HG02885 (cell line): Measurements from ENCODE around the gene KAT6B.
"Not testable (repeated sequence)": the region's sequence is repeated elsewhere in the genome, so short reads cannot be mapped to it uniquely, and the experiment has no call there.

Source experiments
- ATAC-seq: cut with Tn5 transposase; IDR thresholded peaks from one replicate; pipeline ENCODE4 v1.9.1; 2021; ENCODE audit warnings: mild to moderate bottlenecking; ENCODE audit not compliant: unreplicated experiment, poor library complexity

The KAT6B gene

DNA sequence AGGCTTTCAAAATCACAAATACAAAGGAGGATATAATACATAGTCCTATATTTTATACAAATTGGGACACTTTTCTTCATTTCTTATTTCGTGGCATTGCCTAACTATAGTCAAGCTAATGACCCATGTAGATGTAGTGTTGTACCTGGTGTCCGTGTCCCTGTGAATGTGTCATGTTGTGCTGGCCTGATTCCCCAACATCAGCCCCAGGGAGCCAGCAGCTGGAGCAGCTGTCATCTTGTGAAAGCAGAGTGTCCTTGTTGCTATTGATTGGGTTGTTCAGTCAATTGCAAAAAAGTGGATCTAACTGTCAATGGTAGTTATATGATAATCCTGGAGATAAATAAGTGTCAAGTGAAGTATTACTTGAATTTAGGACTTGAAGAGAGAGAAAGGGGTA, 86.3 kb downstream of the KAT6B start:
- ATAC-seq, result no peak

DNA sequence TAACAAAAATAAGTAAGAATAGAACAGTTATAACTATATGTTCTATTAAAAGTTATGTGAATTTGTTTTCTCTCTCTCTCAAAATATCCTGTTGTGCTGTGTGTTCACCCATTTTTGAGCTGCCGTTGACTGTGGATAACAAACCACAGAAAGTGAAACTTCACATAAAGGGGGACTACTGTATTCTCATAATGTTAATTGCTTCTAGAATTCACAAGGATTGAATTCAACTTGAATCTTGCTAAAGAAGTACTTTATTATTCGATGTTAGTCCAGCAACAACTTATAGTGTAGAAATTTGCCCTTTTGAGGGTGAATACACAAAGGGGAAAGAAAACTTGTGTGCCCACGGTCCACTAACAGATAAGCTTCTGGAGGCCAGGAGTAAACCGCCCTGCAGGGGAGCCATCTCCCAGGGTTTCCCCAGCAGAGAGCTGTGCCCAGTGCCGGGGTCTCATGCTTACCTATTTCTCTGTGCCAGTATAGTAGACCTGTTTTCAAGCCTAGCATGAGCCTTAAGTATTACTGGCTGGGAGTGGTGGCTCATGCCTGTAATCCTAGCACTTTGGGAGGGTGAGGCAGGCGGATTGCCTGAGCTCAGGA, 87.1 kb downstream of the KAT6B start:
- ATAC-seq, result peak; percentile 48

DNA sequence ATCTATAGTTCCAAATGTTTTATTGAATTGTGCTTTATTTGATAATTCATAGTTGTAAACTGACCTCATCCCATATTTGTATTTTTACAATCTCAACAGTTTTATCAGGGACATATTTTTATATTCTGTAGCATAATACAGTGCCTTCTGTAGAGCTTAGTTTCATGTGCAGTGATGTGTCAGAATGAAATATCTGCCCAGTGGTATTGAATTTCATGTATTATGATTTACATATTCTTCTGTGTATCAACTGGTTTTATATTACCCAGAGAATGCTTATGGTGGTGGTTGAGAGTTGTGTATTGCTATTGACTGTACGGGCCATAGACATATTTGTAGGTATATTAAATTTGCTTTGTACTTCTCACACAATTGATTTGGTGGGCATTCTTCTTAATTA, 89.9 kb downstream of the KAT6B start:
- ATAC-seq, result no peak

DNA sequence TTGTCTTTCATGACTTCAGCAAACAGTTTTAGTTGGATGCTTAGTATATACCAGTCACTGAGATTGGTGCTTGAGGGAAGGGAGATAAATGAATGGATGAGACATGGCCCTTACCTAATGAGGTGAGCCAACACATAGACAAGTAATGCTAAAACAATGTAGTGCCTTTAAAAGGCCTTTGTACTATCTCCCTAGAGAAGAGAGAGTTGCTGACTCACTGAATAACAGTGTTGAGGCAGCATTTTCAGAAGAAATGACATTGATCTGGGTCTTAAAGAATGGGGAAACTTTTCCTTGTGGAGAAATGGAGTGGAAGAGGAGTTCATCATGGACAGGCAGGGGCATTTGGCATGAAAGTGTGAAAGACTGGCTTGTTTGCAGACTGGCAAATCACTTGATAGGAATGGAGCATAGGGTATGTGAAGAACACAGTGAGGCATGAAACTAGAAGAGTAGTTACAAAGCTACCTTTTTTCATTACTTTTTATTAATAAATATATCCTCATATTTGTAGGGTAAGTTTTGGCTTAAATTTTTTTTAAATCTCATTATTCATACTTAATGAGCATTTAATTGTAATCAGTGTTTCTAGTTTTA, 91.2 kb downstream of the KAT6B start:
- ATAC-seq, result no peak

DNA sequence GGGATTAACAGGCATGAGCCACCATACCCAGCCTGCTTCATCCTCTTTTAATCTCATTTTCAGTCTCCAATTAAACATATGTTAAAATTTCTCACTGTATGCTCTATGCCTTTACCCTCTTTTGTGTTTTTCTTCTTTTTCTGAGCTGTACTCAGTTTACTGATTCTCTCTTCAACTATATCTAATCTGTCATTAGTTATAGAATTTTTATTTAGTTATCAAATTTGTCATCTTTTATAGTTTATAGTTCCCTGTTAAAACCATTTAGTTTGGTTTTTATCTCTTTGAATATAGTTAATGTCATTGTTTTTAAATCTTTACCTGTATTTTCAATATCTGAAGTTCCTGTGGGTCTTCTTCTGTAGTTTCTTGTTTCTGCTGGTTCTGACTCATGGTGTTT, 93.3 kb downstream of the KAT6B start:
- no peak for ATAC-seq

DNA sequence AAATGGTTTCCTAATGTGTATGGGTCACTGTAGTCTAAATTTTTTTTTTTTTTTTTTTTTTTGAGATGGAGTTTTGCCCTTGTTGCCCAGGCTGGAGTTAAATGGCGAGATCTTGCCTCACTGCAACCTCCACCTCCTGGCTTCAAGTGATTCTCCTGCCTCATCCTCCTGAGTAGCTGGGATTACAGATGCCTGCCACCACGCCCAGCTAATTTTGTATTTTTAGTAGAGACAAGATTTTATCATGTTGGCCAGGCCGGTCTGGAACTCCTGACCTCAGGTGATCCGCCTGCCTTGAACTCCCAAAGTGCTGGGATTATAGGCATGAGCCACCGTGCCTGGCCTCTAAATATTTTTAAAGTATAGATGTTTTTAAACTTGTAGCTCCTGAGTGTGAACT, 94.7 kb downstream of the KAT6B start:
- ATAC-seq, result not testable (repeated sequence)

DNA sequence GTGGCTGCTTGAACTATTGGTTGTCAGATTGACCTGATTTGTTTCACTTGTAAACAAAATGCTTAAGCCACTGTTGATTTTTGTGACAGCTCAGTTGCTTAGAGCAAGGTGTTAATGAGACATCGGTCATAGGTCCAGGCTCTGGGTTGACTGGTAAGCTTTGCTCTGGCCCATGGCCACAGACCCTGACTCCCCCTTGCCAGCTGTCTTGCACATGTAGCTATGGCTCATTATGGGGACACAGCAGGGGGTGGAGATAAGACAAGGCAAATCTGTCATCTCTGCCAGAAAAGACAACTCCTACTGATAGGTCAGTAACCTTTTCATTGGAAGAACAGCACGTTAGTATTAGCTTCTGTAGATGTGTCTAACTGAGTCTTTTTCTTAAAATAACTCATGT, 95.3 kb downstream of the KAT6B start:
- ATAC-seq, result no peak

DNA sequence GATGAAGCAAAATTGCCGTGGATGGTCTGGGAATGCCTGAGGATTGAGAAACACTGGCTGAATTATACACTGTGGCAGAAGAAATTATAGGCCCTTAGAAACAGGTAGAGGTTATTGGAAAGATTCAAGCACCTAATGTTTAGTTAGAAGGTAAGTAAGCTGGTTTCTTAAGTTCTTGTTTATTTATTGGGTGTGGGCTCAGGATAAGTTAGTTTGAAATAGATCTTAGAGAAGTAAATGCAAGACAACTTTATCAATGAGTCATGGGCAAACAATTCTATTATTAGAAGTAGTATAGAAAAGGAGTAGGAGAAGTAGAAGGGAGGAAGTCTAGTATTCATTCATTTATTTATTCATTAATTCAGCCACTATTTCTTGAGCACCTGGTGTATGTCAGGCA, 96.5 kb downstream of the KAT6B start:
- no peak for ATAC-seq

DNA sequence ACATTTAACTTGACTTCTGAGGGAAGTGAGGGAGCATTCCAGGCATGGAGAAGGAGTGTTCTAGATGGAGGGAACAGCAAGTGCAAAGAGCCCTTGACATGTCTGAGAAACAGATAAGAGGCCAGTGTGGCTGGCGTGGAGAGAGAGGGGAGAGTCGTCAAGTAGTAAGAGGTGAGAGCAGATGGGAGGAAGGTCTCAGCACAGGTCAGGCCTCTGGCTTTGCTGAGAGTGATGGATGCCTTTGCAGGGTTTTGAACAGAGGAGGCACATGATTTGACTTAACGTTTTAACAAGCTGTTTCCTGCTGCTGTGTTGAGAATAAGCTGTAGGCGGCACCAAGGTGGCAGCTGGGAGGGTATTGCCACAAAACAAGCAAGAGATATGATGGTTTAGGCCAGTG, 97.2 kb downstream of the KAT6B start:
- ATAC-seq, result no peak

DNA sequence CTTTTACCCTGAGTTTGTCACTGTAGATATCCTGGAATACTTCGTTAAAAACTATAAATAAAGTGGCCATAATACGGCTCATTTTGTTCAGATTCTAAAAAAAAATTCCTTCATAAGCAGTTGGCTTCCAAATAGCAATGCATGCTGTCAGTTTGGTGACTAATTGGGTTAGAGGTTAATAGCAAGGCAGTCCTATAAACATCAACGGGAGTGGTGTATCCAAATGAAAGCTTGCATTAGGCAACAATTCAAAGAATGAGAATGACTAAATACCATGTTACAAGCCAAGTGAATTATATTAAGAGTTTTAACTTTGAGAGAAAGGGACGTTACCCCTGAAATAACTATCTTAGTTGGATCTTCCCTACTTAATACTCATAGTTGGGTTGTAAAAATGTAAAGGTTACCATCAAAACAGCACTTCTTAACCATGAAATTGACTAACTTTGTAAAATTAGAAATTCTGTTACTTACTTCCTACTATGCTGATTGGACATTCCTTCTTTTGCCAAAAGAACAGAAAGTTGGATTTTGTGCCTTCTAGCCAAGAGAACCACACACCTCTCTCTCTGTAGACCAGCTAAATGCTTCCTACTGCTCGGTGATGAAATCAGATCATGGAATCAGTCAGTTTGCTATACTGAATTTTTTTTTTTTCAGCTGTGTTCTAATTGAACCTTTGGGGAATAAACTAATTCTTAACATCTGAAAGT, 98.0 kb downstream of the KAT6B start:
- ATAC-seq, result no peak

DNA sequence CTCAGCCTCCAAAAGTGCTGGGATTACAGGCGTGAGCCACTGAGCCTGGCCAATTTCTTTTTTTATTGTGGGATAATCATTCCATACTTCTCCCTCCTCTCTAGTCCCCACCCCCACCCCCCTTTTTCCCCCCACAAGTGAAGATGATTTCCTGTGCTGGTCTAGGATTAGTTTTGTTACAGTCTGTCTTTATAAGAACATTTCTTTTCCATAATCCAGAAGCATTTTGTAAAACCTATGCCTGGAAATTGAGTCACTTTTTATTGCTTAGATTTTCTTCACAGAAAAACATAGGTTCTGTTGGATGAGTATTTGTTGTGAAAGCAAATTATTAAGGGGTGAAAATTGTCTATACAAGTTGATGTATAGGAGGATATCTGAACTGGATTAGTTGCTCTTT, 98.9 kb downstream of the KAT6B start:
- no peak for ATAC-seq

DNA sequence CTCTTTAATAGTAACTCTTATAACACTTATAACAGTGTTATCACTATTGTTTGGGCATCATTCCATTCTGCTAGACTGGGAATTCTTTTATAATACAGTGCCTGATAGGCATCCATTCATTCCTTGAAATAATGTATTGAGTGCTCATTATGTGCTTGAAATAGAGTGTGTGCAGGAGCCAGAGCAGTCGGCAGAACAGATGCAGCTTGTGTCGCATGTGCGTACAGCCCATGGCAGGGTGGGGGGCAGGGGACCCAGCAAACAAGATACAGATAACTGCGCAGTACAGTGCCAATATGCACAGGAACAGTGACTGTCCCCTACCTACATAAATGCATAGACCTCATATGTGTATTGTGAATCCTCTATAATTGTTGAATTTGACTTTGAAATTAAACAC, 99.3 kb downstream of the KAT6B start:
- no peak for ATAC-seq

DNA sequence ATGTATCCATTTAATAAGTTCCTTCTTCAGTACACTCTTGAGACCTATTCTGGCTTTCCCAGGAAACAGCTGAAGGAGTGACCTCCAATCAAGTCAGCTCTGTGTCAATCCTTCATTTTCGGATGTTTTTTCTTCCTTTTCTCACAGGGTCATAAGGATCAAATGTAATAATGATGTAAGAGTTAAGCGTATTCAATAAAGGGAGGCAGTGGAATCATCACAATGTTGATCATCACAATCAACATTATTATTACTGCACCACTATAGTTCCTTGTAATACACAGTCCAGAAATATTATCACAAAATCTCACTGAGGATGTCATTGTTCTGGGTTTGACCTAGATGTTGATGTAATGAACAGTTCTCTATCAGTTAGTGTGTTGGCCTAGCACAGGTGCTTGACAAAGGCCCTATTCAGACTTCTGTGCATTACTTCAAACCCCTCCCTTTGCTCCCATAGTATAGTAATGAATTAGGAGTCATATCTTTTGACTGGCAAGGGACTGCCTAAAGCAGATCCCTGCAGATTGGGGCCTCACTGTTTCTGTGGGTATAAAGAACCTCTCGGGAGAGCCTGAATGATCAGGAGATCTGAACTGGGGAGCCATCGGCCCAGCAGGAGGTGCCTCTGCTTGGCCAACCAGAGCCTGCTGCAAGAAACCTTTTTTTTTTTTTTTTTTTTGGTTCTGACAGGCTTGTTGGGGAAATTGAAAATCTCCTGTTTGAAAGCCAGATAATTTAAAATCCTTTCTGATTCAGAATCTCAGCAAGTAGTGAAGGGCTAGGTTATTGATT, 100.6 kb downstream of the KAT6B start:
- no peak for ATAC-seq

DNA sequence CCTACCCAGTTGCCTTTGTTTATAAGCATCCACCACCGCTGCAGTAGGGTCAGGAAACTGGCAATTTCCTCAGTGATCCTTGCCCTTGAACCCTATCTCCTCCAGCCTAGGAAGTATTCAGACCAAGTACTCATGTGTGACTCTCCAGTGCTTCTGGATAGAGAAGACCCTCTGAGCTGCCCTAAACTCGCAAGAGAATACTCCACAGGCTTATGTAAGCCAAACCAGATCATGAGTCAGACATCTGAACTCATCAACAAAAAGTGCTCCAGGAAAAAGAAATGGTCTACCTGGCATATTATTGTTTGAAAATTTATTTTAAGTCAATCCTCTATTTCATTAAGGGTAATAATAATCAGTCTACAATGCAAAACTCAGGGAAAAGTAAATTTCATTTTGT, 101.3 kb downstream of the KAT6B start:
- no peak for ATAC-seq

DNA sequence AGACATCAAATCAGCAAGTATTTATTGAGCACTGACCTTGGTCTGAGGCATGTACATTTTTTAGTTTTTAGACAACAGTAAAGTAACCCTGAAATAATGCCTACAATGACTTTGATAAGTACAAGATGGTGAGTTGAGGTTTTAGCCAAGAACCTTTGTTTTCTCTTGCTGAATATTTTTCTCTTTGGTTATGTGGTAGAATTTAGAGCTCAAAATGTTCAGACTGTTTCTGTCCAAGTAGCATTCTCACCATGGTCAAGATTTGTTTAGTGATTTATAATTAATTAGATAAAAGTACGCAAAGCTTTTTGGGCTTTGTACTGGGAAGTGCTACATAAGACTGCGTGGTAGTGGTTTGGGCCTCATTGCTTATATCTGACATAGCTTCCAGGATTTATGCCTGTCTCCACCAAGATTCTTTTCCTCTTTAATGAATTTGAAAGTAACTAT, 102.4 kb downstream of the KAT6B start:
- no peak for ATAC-seq

DNA sequence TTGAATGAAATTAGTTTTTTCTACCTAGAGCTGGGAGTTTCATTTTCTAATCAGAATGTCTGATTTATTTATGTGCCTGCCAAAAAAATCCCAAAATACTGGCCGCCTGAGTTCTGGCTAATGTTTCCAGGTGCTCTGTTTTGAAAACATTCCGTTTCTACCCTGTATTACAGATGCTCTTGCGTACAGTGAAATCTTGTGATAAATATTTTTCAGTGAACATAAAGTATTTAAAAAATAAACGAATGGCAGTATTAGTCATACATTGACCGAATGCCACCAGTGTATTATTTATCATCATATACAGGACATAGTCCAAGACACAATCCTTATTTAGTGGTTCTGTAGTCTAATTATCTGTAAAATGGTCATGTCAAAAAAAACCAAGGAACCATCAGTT, 102.8 kb downstream of the KAT6B start:
- no peak for ATAC-seq

DNA sequence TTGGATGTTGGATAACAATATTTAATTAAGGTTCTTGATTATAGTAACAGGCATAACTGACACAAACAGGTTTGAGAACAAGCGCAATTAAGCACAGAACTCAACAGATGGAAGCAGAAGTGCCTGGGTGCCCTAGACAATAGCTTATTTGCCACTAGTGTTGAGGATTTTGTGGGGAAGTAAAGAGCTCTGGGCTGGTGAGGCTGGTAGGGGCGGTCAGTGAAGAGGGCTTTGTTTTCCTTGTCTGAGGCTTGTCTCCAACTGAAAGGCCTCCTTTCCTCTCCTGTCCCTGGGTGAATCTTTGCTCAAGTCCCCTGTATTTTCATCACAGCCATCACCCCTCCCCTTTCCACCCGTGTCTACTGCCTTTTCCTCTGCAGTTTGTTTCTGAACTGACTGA, 104.6 kb downstream of the KAT6B start:
- ATAC-seq, result no peak

DNA sequence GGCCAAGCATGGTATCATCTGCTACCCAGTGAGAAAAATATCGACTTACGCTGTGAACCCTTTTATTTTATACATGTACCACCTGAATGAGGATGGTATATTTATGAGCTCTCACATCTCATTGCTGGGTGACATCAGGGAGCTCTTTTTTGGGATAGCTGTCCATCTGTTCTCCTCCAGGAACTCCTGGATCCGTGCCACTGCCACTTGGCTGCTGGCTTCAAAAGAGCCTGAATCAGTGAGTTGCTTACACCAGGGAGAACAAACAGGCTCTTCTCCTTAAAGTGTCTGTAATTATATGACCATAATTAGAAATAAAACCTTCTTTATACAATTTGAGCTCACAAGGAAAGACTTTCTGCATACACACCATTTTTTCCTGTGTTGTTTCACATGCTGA, 106.2 kb downstream of the KAT6B start:
- no peak for ATAC-seq

DNA sequence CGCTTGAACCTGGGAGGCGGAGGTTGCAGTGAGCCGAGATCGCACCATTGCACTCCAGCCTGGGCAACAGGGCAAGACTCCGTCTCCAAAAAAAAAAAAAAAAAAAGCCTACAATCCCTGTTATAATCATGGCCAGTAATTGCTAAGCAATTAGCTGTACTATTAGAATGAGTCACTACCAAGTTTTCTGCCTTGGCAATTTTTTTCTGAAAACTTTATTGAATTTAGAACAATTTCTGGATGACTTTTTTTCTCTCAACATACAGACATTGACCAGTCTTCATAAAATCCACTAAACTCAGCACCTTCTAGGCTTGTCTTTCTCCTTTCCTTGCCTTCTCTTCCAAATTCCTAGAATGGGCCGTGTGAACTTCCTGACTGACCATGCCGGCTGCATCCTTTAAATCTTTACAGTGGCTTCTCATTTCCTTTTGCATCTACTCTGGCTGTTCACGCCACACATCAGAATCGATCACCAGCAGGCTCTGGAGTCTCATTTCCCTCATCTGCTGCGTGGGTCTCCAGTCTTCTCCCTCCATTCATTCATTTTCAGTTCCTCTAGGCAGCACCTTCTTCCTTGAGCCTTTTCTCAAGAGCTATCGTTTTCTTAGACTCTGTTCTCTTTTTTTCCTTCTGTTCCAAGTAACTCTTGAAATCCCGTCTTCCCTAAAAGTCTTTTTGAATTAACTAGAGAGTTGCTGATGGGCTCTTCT, 107.9 kb downstream of the KAT6B start:
- no peak for ATAC-seq

DNA sequence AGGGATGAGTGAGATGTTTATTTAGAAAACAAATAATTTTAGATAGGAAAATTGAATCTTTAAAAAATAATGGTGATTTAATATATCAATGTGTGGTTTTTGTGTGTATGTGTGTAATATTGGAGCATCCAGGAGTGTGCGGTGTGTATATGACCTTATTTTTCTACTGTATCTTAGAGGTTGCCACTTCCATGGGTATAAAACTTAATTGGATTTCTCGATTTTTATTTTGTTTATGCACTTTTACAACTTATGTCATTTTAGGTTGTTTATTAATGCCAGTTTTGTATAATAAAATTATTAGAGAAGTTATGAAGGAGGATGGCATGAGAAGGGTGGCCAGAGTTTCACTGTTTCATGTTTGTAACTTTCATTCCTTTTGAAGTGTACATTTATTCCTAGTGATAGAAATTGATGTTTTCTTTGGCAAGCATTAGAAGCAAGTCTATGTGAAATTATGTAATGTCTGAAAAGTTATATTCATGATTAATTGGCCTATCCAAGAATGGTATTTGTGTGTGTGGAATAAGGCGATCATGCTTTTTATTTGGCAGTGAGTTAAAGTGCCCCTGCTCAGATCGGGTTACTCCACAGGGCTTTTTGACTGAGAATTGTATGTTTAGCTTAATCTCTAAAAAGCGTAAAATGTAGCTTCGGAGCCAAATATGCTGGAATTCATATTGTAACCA, 110.3 kb downstream of the KAT6B start:
- no peak for ATAC-seq
